Measurements from ENCODE around the gene TRHDE.

The TRHDE gene

DNA sequence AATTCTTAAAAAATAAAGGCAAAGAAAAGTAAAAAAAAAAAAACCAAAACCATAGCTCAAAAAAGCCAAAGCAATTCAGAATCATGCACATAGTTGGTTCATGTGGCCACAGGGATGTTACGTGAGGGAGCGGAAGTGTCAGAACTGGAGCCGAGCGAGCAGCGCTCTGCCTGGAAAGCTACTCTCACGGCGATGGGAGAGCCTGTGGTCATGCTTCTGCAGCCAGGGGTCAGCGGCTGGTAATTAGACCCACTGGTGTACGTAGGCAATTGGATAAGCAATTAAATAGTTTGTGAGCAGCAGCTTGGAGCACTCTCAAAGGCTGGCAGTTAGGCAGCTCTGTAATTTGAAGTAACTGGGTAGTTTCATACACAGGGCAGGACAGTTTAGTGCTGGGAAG is 58.1 kb downstream of the TRHDE start:
- no peak for DNase-seq (ENCODE audit: low spot score)

DNA sequence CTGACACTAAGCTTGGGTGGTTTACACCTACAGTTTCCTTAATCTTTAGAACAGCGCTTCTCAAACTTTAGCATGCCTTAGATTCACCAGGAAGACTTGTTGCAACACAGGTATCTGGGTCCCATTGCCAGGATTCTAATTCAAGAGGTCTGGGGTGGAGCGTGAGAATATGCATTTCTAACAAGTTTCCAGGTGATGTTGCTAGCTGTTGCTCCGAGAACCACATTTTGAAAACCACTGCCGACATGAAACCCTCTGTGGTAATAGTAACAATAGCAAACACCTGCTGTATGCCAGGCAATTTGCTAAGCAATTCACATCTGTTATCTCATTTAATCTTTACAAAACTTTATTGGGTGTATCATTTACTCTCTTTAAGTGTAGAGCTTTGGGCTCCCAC is 58.6 kb downstream of the TRHDE start:
- DNase-seq (ENCODE audit: low spot score): no peak

DNA sequence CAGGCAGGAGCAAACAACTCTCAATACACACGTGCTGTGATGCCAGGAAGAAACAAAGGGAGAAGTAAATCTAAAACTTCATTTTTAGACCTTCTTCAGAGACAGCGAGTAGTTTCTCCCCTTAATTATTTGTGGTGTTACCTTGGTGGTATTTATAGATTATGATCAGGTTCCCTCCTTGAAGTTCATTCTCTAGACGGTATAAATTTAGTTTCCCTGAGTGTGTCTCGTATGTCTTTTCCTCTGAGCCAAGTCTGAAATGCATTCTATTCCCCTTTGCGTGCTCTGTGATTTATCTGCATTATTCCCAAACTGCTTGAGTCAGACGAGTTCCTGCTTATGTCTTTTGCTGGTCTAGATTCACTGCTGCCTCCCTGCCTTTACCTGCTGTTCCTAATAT is 65.2 kb downstream of the TRHDE start:
- no peak for DNase-seq (ENCODE audit: low spot score)

DNA sequence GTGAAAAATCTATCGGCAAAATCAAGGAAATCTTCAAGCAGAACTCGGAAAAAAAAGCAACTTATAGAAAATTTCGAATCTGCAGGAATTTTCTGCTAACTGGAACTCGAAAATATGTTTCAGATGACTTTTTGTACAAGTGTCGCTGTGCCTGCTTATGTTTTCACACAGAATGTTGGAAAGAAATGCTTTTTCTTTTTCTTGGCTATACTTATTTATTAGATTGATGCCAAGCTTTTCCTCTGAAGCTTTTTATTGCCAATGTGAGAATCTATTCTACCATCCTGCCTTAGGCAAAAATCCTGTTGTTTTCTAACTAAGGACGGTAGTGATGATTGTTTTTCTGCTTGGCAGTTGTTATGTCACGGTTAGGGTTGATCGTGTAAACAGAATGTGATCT is 65.8 kb downstream of the TRHDE start:
- no peak for DNase-seq (ENCODE audit: low spot score)

DNA sequence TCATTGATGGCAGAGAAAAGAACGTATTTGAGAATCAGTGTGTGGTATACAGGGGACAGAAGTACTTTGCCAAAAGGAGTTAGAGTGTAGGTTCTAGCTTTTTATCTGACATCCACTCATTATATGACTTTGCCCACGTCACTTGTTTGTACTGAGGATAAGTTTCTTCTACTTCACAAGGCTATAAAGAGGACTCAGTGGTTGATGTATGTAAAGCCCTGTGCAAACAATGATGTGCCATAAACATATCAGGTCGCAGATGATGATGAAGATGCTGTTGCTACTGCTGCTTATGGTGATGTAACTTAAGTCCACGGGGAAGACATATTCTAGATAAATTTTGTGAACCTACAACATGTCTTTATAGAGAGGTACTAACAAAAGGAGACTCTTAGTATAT is 66.3 kb downstream of the TRHDE start:
- no peak for DNase-seq (ENCODE audit: low spot score)

DNA sequence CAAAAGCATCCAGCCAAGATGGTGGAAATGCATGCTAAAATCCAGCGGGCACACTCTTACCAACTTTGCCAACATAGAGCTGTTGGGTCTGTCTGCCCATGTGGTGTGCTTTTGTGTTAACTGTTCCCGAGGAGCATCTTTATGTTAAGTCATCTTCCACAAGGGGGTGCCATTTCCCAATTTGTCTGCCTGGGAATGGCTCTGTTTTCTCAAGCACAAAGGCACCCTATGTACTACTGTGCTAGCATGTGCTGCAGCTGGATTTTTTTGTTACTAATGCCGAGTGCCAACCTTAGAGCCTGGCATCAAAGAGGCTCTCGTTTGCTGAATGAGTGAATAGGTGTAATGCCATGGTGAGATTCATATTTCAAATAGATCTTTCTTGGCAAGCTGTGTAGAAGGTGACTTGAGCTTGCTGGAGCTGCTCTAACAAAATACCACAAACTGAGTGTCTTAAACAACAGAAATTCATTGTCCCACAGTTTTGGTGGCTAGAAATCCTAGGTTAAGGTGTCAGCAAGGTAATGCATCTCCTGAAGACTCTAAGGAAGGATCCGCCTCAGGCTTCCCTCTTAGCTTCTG is 74.3 kb downstream of the TRHDE start:
- DNase-seq (ENCODE audit: low spot score): peak; percentile 30

DNA sequence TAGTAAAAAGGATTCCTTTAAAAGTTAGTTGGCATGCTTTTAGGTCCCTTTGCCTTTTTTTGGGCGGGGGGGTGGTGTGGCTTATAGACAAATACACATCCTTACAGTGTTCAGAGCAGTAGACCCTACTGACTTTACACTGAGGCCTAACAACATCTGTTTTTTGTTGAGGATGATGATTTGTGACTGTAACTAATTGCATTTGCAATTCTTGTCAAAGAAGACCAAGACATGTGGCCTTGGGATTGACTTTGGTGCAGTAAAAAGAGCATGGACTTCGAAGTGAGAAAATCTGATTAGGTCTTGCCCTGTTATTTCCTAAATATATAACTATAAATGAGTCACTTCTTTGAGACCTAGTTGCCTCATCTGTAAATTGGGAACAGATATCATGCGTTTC is 77.3 kb downstream of the TRHDE start:
- no peak for DNase-seq (ENCODE audit: low spot score)

DNA sequence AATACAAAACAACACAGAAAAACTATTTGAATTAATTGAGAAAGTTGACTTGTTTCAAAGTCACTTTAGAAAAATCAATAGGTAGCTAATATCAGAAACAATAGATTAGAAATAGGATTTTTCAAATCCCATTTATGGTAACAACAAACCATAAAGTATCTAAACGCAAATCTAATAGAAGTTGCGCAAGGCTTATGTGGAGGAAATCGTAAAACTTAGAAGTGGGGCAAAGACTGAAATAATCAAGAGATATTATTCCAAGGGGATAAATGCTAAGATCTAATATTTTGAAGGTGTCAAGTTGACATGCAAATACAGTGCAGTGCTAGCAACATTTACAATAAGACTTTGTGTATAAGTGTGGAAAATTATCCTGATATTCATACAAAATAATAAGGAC is 87.2 kb downstream of the TRHDE start:
- DNase-seq (ENCODE audit: low spot score): no peak

DNA sequence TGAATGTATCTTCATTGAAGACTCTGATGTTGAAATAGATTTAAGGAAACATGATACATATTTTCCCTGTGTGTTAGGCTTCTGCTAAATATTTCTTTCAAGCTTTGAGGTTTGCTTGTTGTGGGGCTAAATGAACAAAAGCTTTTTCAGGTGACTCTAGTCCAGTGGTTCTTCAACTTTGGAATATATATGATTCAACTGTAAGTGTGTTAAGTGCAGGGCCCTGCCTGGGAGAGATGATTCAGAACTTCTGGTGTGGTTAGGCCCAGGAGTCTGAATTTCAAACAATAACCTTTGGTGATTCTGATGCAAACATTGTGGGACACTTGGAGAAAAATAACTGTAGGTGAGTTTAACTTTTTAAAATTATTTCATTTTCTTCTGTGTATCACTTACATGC is 93.0 kb downstream of the TRHDE start:
- DNase-seq (ENCODE audit: low spot score): no peak

DNA sequence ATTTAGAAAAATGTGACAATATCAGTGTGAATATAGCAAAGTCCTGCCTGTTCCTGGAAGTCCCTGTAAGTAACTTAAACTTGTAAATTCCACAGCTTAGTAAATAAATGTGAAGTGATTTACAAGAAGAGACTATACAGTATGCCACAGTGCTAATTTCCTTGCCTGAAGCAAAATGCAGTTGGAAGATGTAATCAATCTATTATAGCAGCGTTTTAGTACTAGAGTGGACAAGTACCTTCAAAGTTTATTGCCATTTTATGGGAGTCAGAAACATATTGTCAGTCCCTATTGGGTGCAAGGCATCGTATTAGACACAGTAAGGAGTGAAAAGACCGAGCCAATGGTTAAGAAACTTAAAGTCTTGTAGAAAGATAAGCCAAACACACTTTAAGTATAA is 94.1 kb downstream of the TRHDE start:
- DNase-seq (ENCODE audit: low spot score): no peak

DNA sequence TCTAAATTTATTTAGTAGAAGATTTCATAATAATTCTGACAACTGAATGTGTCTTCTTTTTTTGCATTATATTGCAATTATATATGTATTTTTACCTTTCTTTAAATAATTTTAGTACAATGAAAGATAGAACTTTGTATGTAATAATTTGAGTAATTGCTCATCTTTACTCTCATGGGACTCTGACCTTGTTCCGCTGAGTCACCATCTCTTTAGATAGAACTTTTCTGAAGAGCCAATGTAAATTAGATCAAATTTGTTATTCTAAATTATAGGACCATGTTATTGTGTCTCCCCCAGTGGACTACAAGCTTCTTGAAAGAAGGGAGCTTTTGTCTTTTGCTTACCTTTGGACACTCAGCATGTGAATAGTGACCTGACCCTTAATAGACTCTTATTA is 96.1 kb downstream of the TRHDE start:
- no peak for DNase-seq (ENCODE audit: low spot score)

DNA sequence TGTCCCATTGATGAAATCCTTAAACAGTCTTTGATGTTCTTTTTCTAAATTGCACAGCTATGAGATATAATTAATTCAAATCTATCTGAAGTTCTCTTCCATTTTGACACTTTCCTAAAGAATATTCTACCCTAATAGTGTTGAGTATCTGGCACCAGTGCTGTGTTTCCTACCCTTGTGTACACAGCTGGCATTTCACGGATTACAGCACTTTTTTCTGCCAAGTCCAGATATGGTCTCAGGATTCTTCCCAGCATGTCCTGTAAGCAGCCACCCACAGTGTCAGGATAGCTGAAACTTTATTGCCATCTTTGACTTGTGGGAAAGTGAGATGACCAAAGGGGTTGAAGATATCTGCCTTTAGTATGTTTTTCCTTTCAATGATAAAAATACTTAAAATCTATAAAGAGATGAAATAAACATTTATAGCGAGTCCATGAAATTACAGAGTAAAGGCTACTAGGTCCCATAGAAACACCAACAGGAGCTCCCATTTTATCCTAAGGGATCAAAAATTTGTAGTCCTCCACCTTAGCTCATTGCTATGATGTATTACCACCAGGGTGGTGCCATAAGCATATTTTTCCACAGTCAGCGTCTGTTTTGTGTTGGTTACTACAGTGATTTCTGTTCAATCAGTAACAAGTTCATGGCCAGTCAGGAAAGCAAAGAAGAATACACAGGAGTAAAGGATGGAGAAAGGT is 96.7 kb downstream of the TRHDE start:
- peak; percentile 7 for DNase-seq (ENCODE audit: low spot score)

DNA sequence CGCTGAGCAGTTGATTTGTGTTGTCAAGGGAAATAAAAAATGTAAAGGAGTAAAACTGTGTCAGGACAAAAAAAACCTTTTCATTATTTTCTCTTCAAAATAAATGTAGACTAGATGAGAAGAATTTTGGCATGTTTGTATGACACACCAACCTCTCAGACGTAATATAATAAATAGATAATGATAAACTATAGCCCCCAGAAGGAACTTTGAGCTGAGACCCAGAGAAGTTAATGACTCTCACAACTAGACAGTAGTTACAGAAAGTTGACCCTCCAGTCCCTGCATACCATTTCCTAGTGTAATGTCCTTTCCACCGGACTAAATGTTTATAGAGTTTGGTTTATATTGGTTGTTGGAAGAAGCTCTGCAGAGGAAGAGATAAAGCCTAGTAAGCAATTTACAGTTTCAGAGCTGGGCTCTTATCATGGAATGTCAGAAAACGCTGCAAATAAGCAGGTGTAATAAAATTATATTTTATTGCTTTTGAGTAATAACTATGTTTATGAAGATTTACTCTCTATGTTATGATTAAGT is 97.3 kb downstream of the TRHDE start:
- DNase-seq (ENCODE audit: low spot score): peak; percentile 3

DNA sequence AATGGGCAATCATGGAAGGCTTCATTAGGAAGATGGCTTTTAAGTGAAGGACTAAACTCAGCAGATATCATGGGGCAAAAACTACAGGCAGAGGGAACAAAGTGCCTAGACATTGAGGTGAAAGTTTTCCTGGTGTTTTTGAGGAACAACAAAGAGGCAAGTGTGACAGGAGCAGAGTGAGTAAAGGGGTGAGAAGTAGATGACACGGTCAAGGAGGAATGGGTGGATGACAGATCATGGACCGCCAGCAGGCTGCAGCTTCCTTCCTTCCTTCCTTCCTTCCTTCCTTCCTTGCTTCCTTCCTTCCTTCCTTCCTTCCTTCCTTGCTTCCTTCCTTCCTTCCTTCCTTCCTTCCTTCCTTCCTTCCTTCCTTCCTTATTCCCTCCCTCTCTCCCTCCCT is 108.3 kb downstream of the TRHDE start:
- DNase-seq (ENCODE audit: low spot score): no peak

DNA sequence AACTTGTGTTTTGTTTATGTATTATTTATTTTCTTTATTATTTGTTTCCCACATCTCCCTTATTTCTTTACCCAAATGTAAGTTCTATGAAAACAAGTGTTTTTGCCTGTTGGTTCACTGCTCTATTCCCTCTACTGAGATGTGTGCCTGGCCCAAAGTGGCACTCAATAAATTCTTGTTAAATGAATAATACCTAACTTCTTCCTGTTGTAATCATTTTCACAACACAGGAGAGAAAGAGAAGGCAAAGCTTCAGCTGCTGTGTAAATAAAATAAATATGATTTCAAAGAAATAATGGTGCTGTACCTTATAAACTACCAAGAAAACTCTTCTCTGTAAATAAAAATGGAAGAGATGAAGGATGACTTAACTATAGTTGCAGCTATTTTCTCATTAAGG is 116.2 kb downstream of the TRHDE start:
- no peak for DNase-seq (ENCODE audit: low spot score)

DNA sequence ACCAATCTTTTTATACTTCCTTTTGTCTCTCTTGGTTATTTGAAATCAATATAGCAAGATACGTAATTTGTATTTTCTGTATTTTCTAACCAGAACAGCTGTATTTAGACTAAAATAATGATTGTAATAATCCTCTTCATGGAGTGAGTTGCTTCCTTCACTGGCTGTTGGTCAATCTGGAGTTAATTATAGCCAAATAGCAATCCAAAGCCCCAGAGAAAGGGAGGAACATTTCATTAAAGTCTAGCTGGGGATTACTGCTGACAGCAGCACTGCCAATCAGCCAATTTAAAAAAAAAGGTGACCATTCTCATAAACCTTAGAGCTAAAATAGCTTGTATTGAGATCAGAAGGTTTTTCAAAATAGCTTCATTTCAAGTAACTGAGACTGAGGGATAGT is 118.0 kb downstream of the TRHDE start:
- no peak for DNase-seq (ENCODE audit: low spot score)

DNA sequence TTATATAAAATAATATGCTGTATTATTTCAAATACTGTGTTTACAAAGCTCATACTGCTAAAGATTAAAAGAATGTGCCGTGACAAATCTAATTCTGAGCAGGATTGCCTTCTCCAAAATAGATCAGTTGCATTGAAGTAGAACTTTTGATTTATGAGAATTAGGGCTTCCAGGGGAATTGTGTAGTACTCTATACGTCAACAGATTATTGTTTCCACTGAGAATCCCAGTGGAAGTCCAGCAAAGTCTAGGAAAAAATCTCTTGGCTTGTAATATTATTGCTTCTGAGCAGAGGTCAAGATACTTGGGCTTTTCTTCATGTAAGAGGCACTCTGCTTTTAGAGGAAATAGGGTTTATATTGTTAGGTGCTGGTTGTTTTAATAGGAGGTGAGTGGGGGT is 133.9 kb downstream of the TRHDE start:
- DNase-seq (ENCODE audit: low spot score): no peak

DNA sequence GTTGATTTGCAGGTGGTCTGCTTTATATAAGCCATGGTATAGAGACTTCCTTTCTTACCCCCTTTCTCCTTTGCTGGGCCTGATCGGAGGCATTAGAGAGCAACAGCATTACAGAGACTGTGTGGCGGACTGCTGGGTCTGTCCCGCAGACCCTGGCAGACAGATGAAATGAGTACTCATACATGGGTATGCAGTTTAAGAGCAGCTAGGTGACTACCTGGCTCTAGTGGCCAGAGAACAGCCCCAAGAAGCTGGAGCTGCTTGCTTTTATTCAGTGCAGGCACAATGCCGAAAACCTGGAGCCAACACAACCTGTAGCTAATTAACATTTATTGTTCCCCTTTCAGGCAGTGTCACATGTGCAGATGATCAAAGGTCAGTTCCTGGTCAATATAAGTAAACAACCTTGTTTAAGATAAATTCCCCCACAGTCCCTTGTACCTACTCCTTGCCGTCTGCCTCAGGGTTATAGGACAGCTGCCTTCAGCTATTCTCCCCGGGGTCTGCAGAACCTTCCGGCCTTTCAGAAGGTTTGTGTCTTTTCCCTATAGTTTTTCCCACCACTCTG is 160.0 kb downstream of the TRHDE start:
- no peak for DNase-seq (ENCODE audit: low spot score)

DNA sequence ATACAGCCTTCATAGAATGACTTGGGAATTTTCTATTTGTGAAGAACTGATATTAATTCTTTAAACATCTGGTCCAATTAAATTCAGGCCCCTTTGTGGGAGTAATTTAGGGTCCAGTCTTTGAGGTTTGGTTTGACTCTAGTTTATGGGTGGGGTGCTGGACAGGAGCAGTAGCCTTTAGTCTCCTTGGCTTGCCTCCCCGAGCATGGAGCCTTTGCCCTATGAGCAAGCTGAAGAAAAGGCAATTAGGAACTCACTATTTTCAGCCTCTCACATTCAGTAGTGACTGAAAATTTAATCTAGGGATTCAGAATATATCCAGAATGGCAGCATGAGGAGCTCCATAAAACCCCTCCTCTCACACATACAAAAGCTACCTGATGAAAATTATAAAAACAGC is 161.1 kb downstream of the TRHDE start:
- DNase-seq (ENCODE audit: low spot score): no peak

DNA sequence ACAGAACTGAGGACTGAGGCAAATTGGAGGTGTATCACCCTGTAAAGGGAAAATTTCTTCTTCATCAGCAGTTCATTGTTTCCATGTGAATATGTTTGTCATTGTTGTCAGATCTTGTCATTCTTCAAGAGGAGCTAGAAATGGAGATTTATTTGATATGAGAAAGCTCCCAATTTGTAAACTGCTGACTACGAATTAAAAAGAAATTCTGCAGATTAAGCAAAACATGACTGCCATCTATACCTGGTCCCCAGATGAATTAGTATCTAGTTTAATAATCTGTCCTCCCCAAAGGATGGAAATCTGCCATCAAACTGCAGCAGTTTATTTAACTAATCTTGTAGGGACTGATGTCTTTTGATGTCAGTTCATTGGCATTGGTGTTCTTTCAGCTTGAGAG is 162.8 kb downstream of the TRHDE start:
- DNase-seq (ENCODE audit: low spot score): no peak

DNA sequence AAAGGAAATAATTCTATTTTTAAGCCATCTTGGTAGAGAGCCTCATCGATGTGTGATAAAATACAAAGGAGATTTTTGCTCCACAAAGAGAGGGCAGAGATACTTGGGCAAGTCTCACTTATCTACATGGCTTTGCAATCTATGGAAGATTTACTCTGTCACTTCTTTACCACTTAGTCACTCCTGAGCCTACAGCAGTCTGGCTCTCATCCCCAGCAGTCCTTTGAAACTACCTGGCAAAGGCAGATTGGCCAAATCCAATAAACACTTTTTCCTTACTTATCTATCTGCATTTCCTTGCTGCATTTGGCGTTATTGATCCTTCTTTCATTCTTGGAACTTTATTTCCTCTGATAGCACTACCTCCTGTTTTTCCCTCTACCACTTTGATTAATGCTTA is 170.0 kb downstream of the TRHDE start:
- DNase-seq (ENCODE audit: low spot score): no peak

DNA sequence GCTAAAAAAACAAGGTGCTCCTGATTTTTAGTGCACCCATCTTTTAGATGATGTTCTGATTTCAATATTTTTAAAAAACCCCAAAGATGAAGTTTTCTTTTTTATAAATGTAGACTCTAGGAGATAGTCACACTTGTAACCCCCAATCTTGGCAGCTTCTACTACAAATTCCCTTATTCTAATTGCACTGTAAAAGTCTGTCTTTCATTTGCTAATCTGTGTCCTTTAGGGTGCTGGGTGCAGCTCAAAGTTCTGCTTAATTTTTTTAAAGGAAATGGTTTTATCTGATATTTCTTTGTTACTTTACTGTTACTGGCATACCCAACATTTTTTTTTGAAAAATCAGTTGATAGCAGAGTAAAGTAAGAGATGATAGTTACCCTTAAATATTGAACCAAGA is 172.0 kb downstream of the TRHDE start:
- DNase-seq (ENCODE audit: low spot score): no peak

DNA sequence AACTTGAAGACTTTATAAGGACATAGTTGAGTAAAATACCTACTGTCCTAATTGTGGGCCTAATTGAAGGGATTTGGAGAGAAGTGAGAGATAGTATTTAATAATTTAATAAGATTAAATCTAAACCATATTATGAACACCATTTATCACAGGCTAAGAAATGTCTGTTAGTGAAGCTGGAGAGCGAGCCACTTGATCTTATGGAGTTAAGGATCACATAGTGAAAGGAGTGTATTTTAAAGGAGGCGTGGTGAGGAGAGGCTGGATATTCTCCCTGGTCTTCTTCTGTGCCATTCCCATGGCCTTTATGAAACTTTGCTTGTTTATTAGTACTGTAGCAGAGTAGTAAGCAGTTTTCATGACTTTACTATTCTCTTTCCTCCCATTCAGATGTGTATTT is 172.4 kb downstream of the TRHDE start:
- no peak for DNase-seq (ENCODE audit: low spot score)

DNA sequence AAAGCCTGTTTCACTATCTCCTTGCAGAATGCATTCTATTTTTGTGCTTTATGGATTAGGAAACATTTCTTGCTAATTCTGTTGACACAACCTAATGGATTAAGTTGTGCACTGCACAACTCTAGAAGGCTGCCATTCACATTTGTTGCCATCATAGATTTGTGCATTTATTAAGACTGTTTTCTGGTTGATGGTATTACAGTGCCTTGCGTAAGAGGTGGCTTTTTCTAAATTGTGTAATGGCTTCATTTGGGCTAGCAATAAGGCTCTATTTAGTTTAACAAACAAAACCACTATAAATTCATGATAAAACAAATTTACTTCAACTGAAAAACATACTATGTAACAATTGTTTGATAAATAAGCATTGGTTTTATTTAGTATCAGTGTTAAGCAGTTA is 175.9 kb downstream of the TRHDE start:
- no peak for DNase-seq (ENCODE audit: low spot score)

Measured in HuH-7 (cell line).